SK-N-SH treated with all-trans-retinoic acid at 6 μM for 48 hours (cell line): ENCODE results near the gene APBB1IP.

Experiments
- BACH2 ChIP-seq: fragments of 250-450 bp; sonication (Bioruptor Pico); IDR thresholded peaks from 2 replicates; pipeline ENCODE4 v1.9.0; 2021; ENCODE audit warnings: mild to moderate bottlenecking, borderline replicate concordance
- CSRNP3 ChIP-seq: fragments of 250-450 bp; sonication (Bioruptor Pico); IDR thresholded peaks from 2 replicates; pipeline ENCODE4 v1.5.1; 2021; ENCODE audit warnings: mild to moderate bottlenecking, moderate library complexity
- ESRRG ChIP-seq: fragments of 250-450 bp; sonication (Bioruptor Pico); IDR thresholded peaks from 2 replicates; pipeline ENCODE4 v1.6.1; 2021; ENCODE audit warnings: mild to moderate bottlenecking
- ISL1 ChIP-seq: fragments of 250-450 bp; sonication (Bioruptor Pico); IDR thresholded peaks from 2 replicates; pipeline ENCODE4 v2.1.2; 2022; ENCODE audit warnings: mild to moderate bottlenecking, moderate library complexity
- OSR1 ChIP-seq: fragments of 250-450 bp; sonication (Bioruptor Pico); IDR thresholded peaks from 2 replicates; pipeline ENCODE4 v1.8.0; 2022; ENCODE audit warnings: moderate library complexity, mild to moderate bottlenecking, inconsistent platforms
- PATZ1 ChIP-seq: fragments of 250-450 bp; sonication (Bioruptor Pico); IDR thresholded peaks from 2 replicates; pipeline ENCODE4 v1.8.0; 2020; ENCODE audit warnings: mild to moderate bottlenecking, moderate library complexity, borderline replicate concordance
- RARB ChIP-seq: fragments of 250-450 bp; sonication (Bioruptor Pico); IDR thresholded peaks from 2 replicates; pipeline ENCODE4 v1.8.0; 2021; ENCODE audit warnings: mild to moderate bottlenecking, moderate library complexity
- TSHZ2 ChIP-seq: fragments of 250-450 bp; sonication (Bioruptor Pico); IDR thresholded peaks from 2 replicates; pipeline ENCODE4 v1.5.0; 2020; ENCODE audit warnings: mild to moderate bottlenecking, moderate library complexity
- ZC3H10 ChIP-seq: fragments of 250-450 bp; sonication (Bioruptor Pico); IDR thresholded peaks from 2 replicates; pipeline ENCODE4 v1.5.1; 2021; ENCODE audit warnings: mild to moderate bottlenecking, moderate library complexity
- ZFP3 ChIP-seq: fragments of 250-450 bp; sonication (Bioruptor Pico); IDR thresholded peaks from 2 replicates; pipeline ENCODE4 v1.5.0; 2020; ENCODE audit warnings: mild to moderate bottlenecking, moderate library complexity
- ZFP30 ChIP-seq: fragments of 450-650 bp; formaldehyde crosslinking; IDR thresholded peaks from 2 replicates; pipeline ENCODE4 v1.5.0; 2022; ENCODE audit warnings: mild to moderate bottlenecking, moderate library complexity
- ZNF70 ChIP-seq: fragments of 450-650 bp; formaldehyde crosslinking; IDR thresholded peaks from 2 replicates; pipeline ENCODE4 v1.5.0; 2020; ENCODE audit warnings: mild to moderate bottlenecking, moderate library complexity

GRCh38 chr10:26503911-26504310 is 65.8 kb downstream of the APBB1IP start:
- TF ChIP-seq BACH2 (CRISPR knock-in tag) (no peak), TSHZ2 (CRISPR knock-in tag) (no peak), ZFP30 (no peak), ISL1 (CRISPR knock-in tag) (no peak), ZC3H10 (no peak), PATZ1 (no peak), CSRNP3 (no peak), OSR1 (CRISPR knock-in tag) (no peak), ESRRG (CRISPR knock-in tag) (no peak), ZNF70 (CRISPR knock-in tag) (no peak), RARB (CRISPR knock-in tag) (no peak), ZFP3 (CRISPR knock-in tag) (no peak)
